ENCODE data around the gene UBE3B.

Gene UBE3B

DNA sequence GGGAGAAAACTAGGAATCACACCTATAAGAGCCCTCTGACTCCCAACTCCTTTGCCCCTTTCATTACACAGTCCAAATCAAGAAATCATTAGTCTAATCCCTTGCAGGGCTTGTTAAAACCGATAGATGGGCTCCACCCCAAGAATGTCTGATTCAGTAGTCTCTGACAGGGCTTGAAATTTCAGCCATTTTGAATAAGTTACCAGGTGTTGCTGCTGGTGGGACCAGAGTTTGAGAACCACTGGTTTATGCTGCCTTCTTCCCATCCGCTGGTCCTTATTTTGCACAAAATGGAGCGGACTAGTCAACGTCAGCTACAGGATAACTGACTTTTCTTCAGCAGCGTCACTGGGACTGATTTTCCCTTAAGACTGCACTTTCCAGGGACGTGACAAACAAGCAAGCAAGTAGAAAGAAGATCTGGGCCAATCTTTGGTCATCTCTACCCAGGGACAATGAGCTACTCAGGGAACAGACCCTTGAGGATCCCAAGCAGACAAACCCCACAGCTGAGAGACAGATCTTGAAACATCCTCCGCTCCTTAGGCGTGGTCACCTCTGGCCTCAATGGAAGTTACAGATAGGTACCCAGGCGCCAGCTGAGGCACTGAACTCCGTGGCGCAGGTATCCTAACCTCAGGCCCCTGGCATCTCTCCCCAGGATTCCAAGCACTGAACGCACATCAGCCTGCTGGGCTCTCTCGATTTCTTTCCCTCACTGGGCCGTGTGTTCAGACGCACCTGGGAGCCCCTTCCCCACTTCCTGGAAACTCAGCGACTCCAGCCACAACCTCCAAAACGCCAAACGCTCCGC lies 1.2 kb upstream of the UBE3B start:
- DNase-seq, result no peak

DNA sequence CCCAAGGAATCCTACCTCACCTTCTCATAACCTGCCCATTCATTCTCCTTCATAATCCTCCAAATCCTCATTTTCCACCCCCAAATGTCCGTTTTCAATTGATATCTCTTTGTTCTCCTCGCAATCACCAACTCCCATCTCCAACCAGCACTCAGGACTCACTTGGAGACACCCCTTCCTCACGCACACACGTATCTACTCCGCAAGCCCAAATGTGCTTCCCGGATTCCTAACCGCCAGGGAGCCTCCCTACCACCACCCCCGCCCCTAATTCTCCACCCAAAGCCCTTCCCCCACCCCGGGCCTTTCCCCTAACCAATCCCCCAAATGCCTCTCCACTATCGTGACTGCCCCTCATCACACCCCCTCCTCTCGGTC lies 638 bp upstream of the UBE3B start:
- DNase-seq, result no peak

DNA sequence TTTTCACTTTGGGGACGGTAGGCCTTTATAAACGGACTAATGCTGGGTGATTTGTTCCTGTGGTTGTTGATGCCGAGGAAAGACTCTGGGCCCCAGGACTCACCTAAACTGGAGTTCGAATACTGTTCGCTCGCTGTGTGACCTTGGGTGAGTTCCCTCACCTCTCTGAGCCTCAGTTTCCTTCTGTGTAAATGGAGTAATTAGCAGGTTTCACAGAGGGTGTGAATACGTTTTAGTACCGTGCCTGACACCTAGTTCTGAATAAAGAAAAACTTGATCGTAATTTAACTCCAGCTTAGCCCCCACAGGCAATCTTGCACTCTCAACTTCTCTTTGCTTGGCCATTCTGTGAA lies 505 bp downstream of the UBE3B start:
- no peak for DNase-seq

DNA sequence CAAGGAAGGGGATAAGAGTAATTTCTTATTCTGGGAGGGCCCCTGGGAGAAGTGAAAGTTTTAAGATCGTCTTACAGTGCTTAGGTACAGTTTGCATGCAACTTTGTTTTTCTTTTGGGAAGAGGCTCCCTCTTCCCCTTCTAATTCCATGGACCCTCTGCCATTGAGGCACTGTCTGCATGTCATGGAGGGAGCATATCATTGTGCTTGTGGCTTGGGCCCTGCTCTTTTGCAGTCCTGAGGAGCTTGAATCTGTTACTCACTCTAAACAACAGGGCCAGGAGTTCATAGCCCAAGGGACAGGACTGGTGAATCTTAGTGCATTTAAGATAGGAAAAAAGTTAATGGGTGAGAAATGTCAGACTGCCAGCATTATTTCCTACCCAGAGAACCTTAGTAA lies 2.3 kb downstream of the UBE3B start:
- DNase-seq, result no peak

DNA sequence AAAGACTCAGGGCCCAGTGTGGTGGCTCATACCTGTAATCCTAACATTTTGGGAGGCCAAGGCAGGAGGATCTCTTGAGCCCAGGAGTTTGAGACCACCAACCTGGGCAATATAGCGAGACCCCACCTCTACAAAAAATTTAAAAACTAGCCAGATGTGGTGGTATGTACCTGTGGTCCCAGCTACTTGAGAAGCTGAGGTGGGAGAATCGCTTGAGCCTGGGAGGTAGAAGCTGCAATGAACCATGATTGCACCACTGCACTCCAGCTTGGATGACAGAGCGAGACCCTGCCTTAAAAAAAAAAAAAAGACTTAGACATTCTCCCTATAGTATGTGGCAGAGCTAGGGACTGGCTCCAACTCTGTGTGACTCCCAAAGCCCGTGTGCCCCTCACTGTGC lies 2.9 kb downstream of the UBE3B start:
- DNase-seq, result no peak

DNA sequence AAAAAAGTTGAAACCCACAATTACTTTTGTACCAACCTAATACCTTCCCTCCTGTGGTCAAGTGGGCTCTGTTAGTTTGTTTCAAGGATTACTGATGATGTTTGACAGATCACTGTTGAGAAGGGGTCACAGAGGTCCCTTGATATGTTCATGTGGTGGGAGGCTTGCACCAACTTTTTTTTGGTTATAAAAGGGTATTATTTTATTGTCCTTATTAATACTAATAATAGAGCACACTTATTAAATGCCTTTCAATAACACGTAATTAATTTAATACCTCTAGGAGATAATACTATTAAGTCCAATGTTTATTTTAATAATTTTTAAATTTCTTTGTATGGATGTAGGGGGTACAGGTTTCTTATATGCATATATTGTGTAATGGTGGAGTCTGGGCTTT lies 4.4 kb downstream of the UBE3B start:
- DNase-seq, result no peak

DNA sequence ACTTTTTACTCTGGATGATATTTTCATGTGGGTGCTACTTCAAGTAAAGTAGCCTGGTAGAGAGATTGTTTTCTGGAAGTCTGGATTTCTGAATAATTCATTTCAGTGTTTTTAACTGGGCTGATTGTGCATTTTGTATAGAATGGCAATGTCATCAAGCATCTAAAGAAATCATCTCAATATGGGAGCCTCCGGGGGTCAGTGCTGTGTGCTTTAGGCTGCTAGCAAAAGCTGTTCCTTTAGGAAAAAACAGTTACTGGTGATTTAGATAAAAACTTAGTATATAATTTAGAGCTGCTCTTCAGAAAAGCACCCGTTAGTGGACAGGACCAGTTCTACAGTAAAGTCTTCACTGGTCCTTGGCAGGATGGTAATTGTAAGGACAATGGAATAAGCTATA lies 5.1 kb downstream of the UBE3B start:
- DNase-seq, result no peak

DNA sequence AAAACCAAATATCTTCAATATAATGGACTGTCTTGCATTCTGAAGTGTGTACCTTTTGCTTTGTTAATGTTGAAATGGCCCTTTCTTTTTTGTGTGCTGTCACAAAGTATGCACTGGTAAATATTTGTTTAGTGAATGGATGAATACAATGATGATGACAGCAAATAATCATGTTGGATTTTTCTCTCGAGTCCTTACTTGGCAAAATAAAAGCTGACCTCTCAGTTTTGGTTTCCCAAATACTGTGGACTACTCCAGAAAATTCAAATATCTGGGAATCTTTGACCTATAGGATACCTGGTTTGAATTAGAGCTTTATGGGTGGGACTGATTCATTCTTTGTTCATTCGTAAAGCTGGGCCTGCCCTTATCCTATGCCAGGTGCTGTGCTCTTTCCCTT lies 5.5 kb downstream of the UBE3B start:
- DNase-seq, result no peak

DNA sequence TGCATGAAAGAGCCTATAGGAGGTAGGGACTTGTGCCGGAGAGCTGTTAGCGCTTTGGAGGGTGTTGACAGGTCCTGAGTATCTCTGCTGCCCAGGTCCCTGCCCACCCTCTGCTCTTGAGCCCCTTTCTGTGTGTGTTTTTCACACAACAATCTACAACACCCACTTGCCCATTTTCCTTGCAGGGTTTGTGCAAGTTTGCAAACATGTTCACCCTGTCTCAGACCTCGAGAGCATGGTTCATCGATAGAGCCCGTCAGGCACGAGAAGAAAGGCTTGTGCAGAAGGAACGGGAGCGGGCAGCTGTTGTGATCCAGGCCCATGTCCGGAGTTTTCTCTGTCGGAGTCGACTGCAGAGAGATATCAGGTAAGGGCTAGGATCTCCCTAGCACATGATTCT lies 5.9 kb downstream of the UBE3B start:
- no peak for DNase-seq

DNA sequence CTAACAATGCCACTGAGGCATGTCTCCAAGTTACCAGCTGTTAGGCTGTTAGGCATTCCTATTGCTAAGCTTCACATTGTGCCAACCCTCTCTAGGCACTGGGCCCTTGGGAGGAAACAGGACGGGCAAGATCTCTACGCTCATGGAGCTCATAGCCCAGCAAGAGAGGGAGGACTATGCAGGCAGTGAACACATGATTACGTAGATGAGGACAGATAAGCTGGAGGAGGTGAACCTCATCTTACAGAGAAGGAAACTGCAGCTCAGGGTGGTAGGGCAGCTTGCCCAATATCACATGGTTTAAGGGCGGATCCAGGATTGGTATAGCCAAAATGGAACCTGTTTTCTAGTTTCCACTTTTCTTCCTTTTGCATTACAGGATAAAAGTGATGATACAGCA lies 7.8 kb downstream of the UBE3B start:
- DNase-seq, result no peak

DNA sequence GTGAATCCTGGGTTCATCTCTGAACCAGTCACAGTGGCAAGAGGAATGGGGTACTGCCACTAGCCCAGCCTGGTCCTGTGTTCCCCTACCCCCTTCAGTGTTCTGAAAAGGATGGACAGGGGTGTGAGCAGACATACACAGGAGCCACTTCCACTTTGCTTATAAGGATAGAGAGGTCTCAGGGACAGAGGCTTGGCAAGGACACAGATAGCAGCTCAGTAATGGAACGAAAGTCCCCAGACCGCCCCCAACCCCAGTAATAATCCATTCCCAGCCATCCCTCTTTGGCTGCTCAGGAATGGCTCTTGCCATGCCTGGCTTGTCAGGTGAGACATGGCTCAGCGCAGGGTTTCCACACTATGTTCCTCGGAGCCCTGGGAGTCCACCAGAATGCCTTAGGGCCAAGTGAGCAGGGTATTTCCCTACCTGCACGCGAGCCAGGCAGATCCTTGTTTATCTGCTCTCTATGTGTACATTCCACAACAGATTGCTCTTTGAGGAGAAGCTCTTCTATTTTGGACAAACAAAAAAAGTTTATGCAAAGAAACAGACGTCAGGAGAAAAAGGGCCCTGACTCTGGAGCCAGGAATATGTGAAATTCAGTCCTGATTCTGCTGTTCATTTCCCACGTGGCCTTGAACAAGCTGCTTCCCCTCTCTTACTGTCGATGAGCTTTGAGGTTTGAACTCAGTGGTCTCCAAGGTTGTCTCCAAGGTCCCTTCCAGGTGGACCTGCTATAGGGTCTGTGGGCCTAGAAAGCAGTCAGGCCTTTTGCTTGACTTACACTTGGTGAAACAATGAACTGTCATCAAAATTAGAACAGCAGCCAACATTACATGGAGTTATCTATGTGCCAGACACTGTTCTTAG lies 10.0 kb downstream of the UBE3B start:
- no peak for DNase-seq

DNA sequence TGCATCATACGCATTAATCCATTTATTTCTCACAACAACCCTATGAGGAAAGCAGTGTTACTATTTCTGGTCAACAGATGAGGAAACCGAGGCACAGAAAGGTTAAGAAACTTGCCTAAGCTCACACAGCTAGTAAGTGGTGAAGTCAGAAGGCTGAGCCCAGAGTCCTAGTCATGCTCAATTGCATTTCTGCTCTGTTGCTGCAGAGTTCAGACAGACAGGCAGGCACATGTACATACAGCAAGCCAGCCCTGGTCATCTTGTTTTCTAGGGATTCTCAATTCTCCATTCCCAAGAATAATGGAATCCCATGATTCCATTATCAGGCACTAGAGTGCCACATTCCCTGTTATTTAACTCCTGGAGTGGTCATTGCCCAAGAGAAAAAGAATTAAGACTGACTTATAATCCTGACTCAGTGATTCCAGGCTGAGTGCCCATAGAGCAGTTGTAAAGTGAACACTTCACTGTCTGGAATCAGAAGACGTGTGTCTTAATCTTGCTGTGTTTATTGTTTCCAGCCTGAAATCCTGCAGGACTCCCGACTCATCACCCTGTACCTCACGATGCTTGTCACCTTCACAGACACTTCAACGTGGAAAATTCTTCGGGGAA lies 10.7 kb downstream of the UBE3B start:
- no peak for DNase-seq

DNA sequence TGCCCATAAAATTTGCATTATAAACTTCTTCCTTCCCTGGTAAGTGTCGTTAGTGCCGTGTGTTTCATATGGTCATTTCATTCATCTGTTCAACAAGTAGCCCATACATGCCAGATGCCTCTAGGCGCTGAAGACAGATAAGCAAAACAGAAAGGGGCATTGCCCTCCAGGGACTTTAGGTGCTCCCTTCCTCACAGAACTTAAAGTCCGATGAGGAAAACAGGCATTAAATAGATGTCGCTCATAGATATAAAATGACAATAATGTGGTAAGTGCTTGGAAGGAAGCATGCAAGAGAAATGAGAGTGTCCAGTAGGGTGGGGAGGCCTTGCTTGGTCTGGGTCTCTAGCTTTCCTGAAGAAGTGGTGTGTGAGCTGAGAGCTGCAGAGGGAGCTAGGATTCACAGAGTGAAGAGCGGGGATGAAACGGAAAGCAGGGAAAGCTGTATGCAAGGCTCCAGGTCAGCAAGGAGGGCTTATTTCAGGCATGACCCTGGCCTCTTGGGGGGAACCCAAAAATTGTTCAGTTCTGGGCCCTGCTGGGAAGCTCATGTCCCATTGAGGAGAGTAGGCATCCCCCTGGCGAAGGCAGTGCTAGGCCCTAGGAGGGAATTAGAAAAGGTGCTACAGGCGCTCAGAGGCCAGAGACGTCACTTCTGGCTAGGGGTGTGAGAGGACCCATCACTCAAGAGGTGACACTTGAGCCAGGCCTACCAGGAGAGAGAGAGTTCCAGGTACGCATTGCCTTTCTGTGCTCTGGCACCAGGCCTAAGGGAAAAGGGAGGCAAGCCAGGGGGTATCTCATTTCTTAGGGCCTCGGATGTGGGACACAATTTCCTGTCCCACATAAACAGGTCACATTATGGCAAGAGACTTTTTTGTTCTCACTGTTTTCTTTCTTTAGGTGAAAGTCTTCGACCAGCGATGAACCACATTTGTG lies 11.9 kb downstream of the UBE3B start:
- DNase-seq, result no peak

DNA sequence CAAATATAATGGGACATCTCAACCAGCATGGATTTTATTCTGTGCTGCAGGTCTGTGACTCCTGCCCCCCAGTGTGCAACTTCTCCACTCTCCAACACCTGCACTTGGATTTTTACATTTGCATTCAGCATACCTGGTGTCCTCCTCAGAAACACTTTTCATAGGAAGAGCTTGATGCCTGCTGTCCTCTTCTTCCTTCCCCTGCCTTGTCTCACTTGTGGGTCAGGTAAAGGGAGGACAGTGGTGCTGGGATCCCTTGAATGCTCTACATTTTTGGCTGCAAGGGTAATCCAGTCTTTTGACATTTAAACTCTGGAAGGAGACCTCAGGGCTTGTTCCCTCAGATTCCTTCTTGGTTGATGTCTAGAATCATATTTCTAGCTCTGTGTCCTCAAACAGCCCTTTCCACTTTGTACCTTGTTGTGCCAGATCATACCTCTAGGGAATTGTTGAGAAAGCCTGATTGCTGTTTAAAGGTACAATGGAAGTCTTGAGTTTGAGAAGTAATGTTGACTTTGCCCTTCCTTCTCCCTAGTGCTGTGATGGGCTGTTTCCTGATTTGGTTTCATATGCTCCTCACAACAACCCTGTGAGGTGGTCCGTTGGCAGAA lies 12.6 kb downstream of the UBE3B start:
- DNase-seq, result no peak

DNA sequence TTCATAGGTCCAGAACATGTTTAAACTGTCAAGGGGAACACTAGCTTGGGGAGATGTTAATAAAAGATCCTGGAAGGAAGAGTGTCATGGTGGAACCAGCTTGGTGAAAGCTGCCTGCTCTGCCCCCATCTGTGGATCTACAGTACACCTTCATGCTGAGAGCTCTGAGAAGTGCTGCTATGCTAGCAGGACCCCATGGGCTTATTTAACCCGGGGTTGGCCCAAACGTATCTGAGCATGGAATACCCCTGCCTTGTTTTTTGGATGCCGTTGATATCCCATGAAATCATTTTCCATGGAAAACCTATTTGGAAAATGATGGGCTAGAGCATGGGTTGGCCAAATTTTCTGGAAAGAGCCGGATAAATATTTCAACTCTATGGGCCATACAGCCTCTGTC lies 14.2 kb downstream of the UBE3B start:
- DNase-seq, result no peak

DNA sequence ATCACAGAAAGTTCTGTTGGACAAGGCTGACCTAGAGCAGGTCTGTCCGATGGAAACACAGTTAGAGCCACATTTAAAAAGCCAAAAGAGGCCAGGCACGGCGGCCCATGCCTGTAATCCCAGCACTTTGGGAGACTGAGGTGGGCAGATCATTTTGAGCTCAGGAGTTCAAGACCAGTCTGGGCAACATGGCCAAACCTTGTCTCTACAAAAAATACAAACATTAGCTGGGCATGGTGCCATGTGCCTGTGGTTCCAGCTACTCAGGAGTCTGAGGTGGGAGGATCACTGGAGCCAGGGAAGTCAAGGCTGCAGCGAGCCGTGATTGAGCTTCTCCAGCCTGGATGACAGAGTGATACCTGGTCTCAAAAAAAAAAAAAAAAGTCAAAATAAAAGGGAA lies 14.9 kb downstream of the UBE3B start:
- no peak for DNase-seq

DNA sequence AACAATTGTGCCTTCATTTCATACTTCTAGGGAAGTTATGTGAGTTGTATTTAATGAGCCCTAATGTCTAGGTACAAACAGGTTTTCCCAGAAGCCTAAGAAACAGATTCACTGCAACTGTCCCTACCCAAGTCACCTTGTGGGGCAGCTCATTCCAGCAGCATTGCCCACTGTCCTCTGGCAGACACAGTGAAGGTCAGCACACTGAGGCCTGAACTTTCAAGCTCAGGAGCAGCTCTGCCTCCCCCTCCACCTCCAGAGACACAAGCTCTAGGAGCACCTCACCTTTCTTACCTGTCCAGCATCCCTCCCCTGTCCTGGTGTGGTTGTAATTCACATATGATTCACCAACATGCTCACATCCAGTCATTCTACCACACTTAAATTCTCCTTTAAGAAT lies 15.7 kb downstream of the UBE3B start:
- DNase-seq, result no peak

DNA sequence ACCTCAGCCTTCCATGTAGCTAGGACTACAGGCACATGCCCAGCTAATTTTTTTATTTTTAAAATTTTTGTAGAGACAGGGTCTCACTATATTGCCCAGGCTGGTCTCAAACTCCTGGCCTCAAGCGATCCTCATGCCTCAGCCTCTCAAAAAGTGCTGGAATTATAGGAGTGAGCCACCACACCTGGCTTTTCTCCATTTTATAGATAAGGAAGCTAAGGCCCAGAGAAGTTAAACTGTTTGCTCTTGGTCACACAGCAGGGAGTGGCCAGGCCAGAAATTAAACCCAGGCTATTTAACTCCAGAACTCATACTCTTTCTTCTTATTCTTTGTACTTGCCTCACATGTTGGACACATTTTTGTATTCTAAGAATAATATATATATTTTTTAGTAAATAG lies 16.5 kb downstream of the UBE3B start:
- DNase-seq, result no peak

DNA sequence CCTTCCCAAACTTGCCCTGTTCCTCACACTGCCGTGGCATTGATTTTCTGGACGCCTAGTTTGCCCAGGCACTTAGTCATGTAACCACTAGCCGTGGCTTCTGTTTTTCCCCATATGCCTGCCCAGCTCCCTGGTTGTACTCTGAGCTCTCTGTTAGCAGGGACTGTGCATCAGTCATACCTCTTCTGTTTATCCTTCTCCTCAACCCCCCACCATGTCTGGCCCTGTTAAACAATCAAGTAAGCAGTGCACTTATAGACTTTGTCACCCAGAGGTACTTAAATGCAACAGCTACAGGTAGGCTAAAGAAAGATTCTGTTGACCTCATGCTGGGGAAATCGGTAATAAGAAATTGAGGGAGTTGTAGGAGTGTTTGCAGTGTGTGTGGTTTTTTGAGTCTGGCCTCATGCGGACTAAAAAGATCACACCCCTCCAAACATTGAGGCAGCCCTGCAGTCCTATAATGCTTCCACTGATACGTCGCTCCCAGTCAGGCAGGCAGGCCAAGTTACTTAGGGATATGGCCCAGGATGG lies 17.0 kb downstream of the UBE3B start:
- DNase-seq, result no peak

DNA sequence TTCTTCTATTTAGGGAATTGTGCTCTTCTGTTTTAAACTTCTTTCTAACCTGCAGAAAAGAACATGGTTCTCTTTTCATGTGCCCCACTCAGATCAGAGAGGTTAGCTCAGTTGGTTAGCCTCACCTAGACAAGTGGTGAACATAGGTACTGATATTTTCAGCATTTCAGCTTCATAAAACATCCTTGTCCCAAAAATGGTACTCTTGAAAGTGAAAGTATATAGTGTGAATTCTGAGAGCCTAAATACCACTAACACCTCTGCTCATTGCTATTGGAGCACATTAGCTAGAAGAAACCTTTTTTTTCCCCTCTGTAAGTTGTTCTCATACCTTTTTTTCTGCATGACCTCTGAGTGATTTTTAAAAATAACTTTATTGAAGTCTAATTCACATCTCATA lies 17.6 kb downstream of the UBE3B start:
- DNase-seq, result no peak

DNA sequence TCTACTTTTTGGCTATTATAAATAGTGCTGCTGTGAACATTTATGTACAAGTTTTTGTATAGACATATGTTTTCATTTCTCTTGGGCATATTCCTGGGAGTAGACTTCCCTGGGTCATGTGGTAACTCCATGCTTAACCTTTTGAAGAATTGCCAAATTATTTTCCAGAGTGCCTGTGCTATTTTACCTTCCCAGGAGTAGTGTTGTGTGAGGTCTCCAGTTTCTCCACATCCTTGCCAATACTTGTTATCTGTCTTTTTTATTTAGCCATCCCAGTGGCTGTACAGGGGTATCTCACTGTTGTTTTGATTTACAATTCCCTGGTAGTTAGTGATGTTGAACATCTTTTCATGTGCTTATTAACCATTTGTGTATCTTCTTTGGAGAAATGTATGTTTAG lies 18.9 kb downstream of the UBE3B start:
- no peak for DNase-seq

DNA sequence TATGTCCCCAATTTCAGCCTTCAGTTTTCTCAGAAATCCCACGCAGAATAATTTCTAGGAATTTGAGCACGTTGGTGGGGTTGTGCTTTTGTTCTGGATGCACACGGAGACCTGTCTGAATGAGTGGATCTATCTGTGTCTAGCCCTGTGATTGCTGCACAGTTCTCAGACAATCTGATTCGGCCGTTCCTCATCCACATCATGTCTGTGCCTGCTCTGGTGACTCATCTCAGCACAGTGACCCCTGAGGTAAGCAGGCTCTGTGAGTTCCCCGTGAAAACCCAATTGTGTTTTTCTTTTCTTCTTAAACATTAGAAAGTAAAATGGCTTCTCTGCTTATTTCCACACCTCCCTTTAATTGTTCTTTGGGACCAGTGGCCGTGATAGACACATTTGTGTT lies 20.2 kb downstream of the UBE3B start:
- peak; percentile 7 for DNase-seq

Measured in fibroblast of skin of back (primary cell).